Measurements from ENCODE around the gene SERPINB6. TPM values are rescaled to one million over a fixed set of nuclear protein-coding genes. Genes with fewer than 3 reads are reported as not detected.
A peak's percentile ranks its signal among the peaks of the same experiment; 100 is the strongest.

The SERPINB6 gene
- total and polyA plus RNA-seq, 2 of the 4 experiments (the other 2 are of a cell fraction): 37.1 to 91.1 TPM

GRCh38 chr6:2962004-2962403, 9.4 kb downstream of the SERPINB6 start:
- Histone ChIP-seq H2AK9ac (replicated peaks; ENCODE audit: low read depth, low read length, poor library complexity) (no peak overlapping the region), H3K4ac (ENCODE audit: low read depth, low read length) (peak overlapping the region; percentile 56), H2AFZ (replicated peaks; ENCODE audit: low read length, poor library complexity) (no peak overlapping the region), H3K4me3 (ENCODE audit: insufficient read depth, low read depth, low read length) (no peak overlapping the region), H4K5ac (ENCODE audit: low read depth, low read length) (no peak overlapping the region), H2BK20ac (ENCODE audit: low read depth, low read length) (no peak overlapping the region), H4K20me1 (ENCODE audit: insufficient read depth, low read length) (peaks cover 16% of the 10 kb centered on the region; the same call in 1 of the 2 replicates), H3K23ac (ENCODE audit: low read depth, low read length) (peak overlapping the region; percentile 41; the same call in 1 of the 2 replicates), H3K9ac (ENCODE audit: low read depth, low read length) (no peak overlapping the region), H2BK5ac (ENCODE audit: low read depth, low read length, poor library complexity, severe bottlenecking) (no peak overlapping the region), H4K8ac (ENCODE audit: low read depth in 2 of 2, low read length in 2 of 2) (peak overlapping the region in 1 of 2 experiments; percentile 8; a peak in 1 of 4 replicates), H3K4me1 (ENCODE audit: control insufficient read depth, insufficient read depth, low read length) (peaks cover 16% of the 10 kb centered on the region), H4K91ac (ENCODE audit: insufficient read depth, low read depth, low read length) (peak overlapping the region; percentile 6; the same call in 1 of the 2 replicates), H3K27ac (ENCODE audit: insufficient read depth, low read length) (no peak overlapping the region), H3K79me1 (ENCODE audit: low read depth in 1 of 2, low read length in 2 of 2) (peaks cover 61 to 87% of the 10 kb centered on the region in 2 experiments), H3K9me1 (ENCODE audit: insufficient read depth, low read length) (peaks cover 36% of the 10 kb centered on the region), H2AK5ac (ENCODE audit: low read depth, low read length) (no peak overlapping the region), H3K9me3 (ENCODE audit: control insufficient read depth, insufficient read depth, low read length) (no peaks in the 10 kb centered on the region), H3K14ac (replicated peaks; ENCODE audit: low read depth, low read length) (peak overlapping the region; percentile 73; the same call in 1 of the 2 replicates), H2BK15ac (ENCODE audit: low read depth, low read length) (no peak overlapping the region), H3K18ac (ENCODE audit: low read depth, low read length) (no peak overlapping the region), H3K27me3 (ENCODE audit: control insufficient read depth, insufficient read depth, low read length) (no peaks in the 10 kb centered on the region), H3K36me3 (ENCODE audit: control insufficient read depth, insufficient read depth, low read length) (peaks cover 11% of the 10 kb centered on the region; the same call in 1 of the 2 replicates), H3K56ac (ENCODE audit: extremely low read depth, insufficient read depth, low read length) (no peak overlapping the region), H2BK120ac (ENCODE audit: low read depth, low read length) (no peak overlapping the region), H3K4me2 (ENCODE audit: low read depth, low read length) (no peak overlapping the region)
- DNase-seq (no peak), ATAC-seq (ENCODE audit: low read depth) (no peak)
- dilution Hi-C loops (cut with HindIII; ENCODE audit: low sequenced_read_pairs, unreplicated experiment) (no loop called here), intact Hi-C loops (cut with micrococcal nuclease) (no loop called here), in situ Hi-C loops (cut with MboI; ENCODE audit: low sequenced_read_pairs) (no loop called here)
- no peak for TF ChIP-seq CEBPB (IDR thresholded peaks at IDR 0.05; ENCODE audit: low read depth, low read length)
- TF ChIP-seq RFX5 (IDR thresholded peaks at IDR 0.05; ENCODE audit: low read depth, low read length): no peak
- no peak for TF ChIP-seq RCOR1 (IDR thresholded peaks at IDR 0.05; ENCODE audit: insufficient replicate concordance, low read length)
- no peak for TF ChIP-seq CTCF (conservative IDR thresholded peaks at IDR 0.05; ENCODE audit: low read depth, low read length)
- BruUV-seq (replicated peaks): no TSS peak
- 100% methylated on average over 2 of the region's 9 CpGs; no CpG with 5 or more reads in 1 of the 2 experiments for WGBS, 2 experiments (ENCODE audit: extremely low coverage in 2 of 2, insufficient read length in 1 of 2)
- CTCF ChIA-PET: no interaction called here
- POLR2A ChIA-PET (ENCODE audit: unreplicated experiment): no interaction called here
